Liver (tissue), 9 donors: Measurements from ENCODE around the gene GNB5. TPM values are rescaled to one million over a fixed set of nuclear protein-coding genes. Genes with fewer than 3 reads are reported as not detected.

ENCODE experiments used
- DNase-seq: peaks from one replicate; pipeline ENCODE4 v3.0.0-alpha.2; 2017; ENCODE audit warnings: low spot score
- H3K27ac ChIP-seq, 2 donors: one replicate each; pipeline ENCODE4 v1.7.0; 2013; ENCODE audit warnings: inconsistent platforms in 2 of 2, low read length in 2 of 2, control low read depth in 1 of 2, low read depth in 1 of 2, mild to moderate bottlenecking in 1 of 2
- H3K27me3 ChIP-seq, 4 donors: one replicate each; pipeline versions ENCODE4 v1.6.1 to v1.7.0; 2013; ENCODE audit warnings: low read length in 3 of 4, inconsistent platforms in 1 of 4, mild to moderate bottlenecking in 1 of 4, moderate library complexity in 1 of 4; ENCODE audit not compliant: control insufficient read depth in 4 of 4, insufficient read depth in 4 of 4
- H3K36me3 ChIP-seq, 4 donors: one replicate each; pipeline versions ENCODE4 v1.6.1 to v1.7.0; 2013; ENCODE audit warnings: low read length in 3 of 4, mild to moderate bottlenecking in 3 of 4, low read depth in 1 of 4, moderate library complexity in 1 of 4; ENCODE audit not compliant: control insufficient read depth in 4 of 4, insufficient read depth in 3 of 4
- H3K4me1 ChIP-seq, 4 donors: one replicate each; pipeline versions ENCODE4 v1.6.1 to v1.7.0; 2013; ENCODE audit warnings: low read length in 3 of 4, mild to moderate bottlenecking in 3 of 4, moderate library complexity in 1 of 4; ENCODE audit not compliant: control insufficient read depth in 4 of 4, insufficient read depth in 4 of 4
- H3K4me3 ChIP-seq, 3 donors: one replicate each; pipeline versions ENCODE4 v1.6.1 to v1.7.0; 2013; ENCODE audit warnings: low read length in 3 of 3, control low read depth in 1 of 3, low read depth in 1 of 3, mild to moderate bottlenecking in 1 of 3
- H3K9ac ChIP-seq, 2 donors: one replicate each; pipeline ENCODE4 v1.7.0; 2013; ENCODE audit warnings: low read length in 2 of 2, mild to moderate bottlenecking in 2 of 2, moderate library complexity in 2 of 2, control low read depth in 1 of 2, low read depth in 1 of 2
- H3K9me3 ChIP-seq, 4 donors: one replicate each; pipeline versions ENCODE4 v1.6.1 to v1.7.0; 2013; ENCODE audit warnings: low read length in 3 of 4; ENCODE audit not compliant: control insufficient read depth in 4 of 4
- EGR1 ChIP-seq, 2 donors: IDR thresholded peaks; 2 replicates each; pipeline ENCODE4 v1.6.1; 2016 to 2018; ENCODE audit warnings: antibody characterized with exemption in 2 of 2, low read depth in 2 of 2
- FOXA2 ChIP-seq: IDR thresholded peaks from 2 replicates; pipeline ENCODE4 v1.6.1; 2016; ENCODE audit warnings: antibody characterized with exemption
- HNF4A ChIP-seq, 2 donors: conservative IDR thresholded peaks; 2 replicates each; pipeline ENCODE4 v1.6.1; 2016; ENCODE audit warnings: antibody characterized with exemption in 2 of 2, mild to moderate bottlenecking in 2 of 2
- HNF4G ChIP-seq: IDR thresholded peaks from 2 replicates; pipeline ENCODE4 v1.6.1; 2016; ENCODE audit warnings: antibody characterized with exemption
- JUND ChIP-seq, 2 donors: IDR thresholded peaks; 2 replicates each; pipeline ENCODE4 v1.6.1; 2016; ENCODE audit warnings: antibody characterized with exemption in 2 of 2
- MAX ChIP-seq: IDR thresholded peaks from 2 replicates; pipeline ENCODE4 v1.6.1; 2016; ENCODE audit warnings: antibody characterized with exemption
- NR2F2 ChIP-seq: IDR thresholded peaks from 2 replicates; pipeline ENCODE4 v1.6.1; 2016; ENCODE audit warnings: antibody characterized with exemption
- RAD21 ChIP-seq, 2 donors: IDR thresholded peaks; 2 replicates each; pipeline ENCODE4 v1.6.1; 2016; ENCODE audit warnings: antibody characterized with exemption in 2 of 2, mild to moderate bottlenecking in 2 of 2
- RXRA ChIP-seq, 2 donors: IDR thresholded peaks; 2 replicates each; pipeline ENCODE4 v1.6.1; 2017 to 2018; ENCODE audit warnings: antibody characterized with exemption in 2 of 2, mild to moderate bottlenecking in 1 of 2
- SP1 ChIP-seq: IDR thresholded peaks from 2 replicates; pipeline ENCODE4 v1.6.1; 2018; ENCODE audit warnings: antibody characterized with exemption, mild to moderate bottlenecking
- TAF1 ChIP-seq: conservative IDR thresholded peaks from 2 replicates; pipeline ENCODE4 v1.6.1; 2016; ENCODE audit warnings: antibody characterized with exemption, mild to moderate bottlenecking
- YY1 ChIP-seq: IDR thresholded peaks from 2 replicates; pipeline ENCODE4 v1.6.1; 2016; ENCODE audit warnings: antibody characterized with exemption, mild to moderate bottlenecking
- ZBTB33 ChIP-seq: IDR thresholded peaks from 2 replicates; pipeline ENCODE4 v1.6.1; 2016; ENCODE audit warnings: antibody characterized with exemption
- WGBS: extraction: QIAGEN DNeasy Blood & Tissue Kit; methylation state at CpG from one replicate; pipeline ENCODE4 v1.1.7; 2013; 5-methylcytosine and 5-hydroxymethylcytosine counted together
- polyA plus RNA-seq, 2 donors: library from polyadenylated mRNA; stranded (reverse) in 1 of 2; unstranded in 1 of 2; fragments of 200-250 nt in 1 of 2; fragments of >200 nt in 1 of 2; fragmentation: Nextera tagmentation in 1 of 2; extraction: Ambion mirVana in 1 of 2; gene quantifications; one replicate each; pipeline versions ENCODE4 v1.2.1 to v1.2.3, GENCODE V29; 2013 to 2015
- total RNA-seq, 2 donors: library from RNA; depleted of rRNA; stranded (reverse); fragments of >200 nt; gene quantifications; one replicate each; pipeline ENCODE4 v1.2.3, GENCODE V29; 2014
- TF ChIP-seq, protein P1 (sequence below): IDR thresholded peaks from 2 replicates; pipeline ENCODE4 v1.6.1; 2016; ENCODE audit warnings: antibody characterized with exemption, mild to moderate bottlenecking
- TF ChIP-seq, protein P2 (sequence below): fragments of 150-350 bp; IDR thresholded peaks from 2 replicates; pipeline ENCODE4 v1.5.1; 2017; ENCODE audit warnings: improper control_type of control experiment, low read depth, low read length; ENCODE audit not compliant: missing input control
- TF ChIP-seq, protein P3 (sequence below): IDR thresholded peaks from 2 replicates; pipeline ENCODE4 v1.6.1; 2016; ENCODE audit warnings: antibody characterized with exemption
- donor health status: healthy.
- donor health status: healthy.
- donor health status: healthy.
- donor health status: healthy.
- donor health status: healthy.

Gene GNB5
- total and polyA plus RNA-seq, 4 donors = 13.7 to 19.2 (median 15.7) TPM

GRCh38 chr15:52078197-52078875 lies 112.9 kb downstream of the GNB5 start:
- Histone ChIP-seq H3K36me3 (no peaks in the 10 kb centered on the region), H3K4me1 (peaks cover 2 to 23% (median 12%) of the 10 kb centered on the region in 4 donors), H3K27me3 (no peaks in the 10 kb centered on the region), H3K9ac (peak overlapping the region; percentile 15 to 32), H3K9me3 (no peaks in the 10 kb centered on the region), H3K4me3 (peak overlapping the region in 2 of 3 donors; percentile 5 to 21), H3K27ac (peak overlapping the region; percentile 66 to 80)
- peak; percentile 90 for TF ChIP-seq ZBTB33
- TF ChIP-seq, protein P1, sequence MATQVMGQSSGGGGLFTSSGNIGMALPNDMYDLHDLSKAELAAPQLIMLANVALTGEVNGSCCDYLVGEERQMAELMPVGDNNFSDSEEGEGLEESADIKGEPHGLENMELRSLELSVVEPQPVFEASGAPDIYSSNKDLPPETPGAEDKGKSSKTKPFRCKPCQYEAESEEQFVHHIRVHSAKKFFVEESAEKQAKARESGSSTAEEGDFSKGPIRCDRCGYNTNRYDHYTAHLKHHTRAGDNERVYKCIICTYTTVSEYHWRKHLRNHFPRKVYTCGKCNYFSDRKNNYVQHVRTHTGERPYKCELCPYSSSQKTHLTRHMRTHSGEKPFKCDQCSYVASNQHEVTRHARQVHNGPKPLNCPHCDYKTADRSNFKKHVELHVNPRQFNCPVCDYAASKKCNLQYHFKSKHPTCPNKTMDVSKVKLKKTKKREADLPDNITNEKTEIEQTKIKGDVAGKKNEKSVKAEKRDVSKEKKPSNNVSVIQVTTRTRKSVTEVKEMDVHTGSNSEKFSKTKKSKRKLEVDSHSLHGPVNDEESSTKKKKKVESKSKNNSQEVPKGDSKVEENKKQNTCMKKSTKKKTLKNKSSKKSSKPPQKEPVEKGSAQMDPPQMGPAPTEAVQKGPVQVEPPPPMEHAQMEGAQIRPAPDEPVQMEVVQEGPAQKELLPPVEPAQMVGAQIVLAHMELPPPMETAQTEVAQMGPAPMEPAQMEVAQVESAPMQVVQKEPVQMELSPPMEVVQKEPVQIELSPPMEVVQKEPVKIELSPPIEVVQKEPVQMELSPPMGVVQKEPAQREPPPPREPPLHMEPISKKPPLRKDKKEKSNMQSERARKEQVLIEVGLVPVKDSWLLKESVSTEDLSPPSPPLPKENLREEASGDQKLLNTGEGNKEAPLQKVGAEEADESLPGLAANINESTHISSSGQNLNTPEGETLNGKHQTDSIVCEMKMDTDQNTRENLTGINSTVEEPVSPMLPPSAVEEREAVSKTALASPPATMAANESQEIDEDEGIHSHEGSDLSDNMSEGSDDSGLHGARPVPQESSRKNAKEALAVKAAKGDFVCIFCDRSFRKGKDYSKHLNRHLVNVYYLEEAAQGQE = peak; percentile 65
- peak; percentile 74 for TF ChIP-seq FOXA2
- TF ChIP-seq TAF1 = no peak
- peak; percentile 87 to 90 for TF ChIP-seq JUND (IDR thresholded peaks at IDR 0.05)
- TF ChIP-seq, protein P2, sequence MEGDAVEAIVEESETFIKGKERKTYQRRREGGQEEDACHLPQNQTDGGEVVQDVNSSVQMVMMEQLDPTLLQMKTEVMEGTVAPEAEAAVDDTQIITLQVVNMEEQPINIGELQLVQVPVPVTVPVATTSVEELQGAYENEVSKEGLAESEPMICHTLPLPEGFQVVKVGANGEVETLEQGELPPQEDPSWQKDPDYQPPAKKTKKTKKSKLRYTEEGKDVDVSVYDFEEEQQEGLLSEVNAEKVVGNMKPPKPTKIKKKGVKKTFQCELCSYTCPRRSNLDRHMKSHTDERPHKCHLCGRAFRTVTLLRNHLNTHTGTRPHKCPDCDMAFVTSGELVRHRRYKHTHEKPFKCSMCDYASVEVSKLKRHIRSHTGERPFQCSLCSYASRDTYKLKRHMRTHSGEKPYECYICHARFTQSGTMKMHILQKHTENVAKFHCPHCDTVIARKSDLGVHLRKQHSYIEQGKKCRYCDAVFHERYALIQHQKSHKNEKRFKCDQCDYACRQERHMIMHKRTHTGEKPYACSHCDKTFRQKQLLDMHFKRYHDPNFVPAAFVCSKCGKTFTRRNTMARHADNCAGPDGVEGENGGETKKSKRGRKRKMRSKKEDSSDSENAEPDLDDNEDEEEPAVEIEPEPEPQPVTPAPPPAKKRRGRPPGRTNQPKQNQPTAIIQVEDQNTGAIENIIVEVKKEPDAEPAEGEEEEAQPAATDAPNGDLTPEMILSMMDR = no peak
- peak; percentile 74 for TF ChIP-seq MAX
- no peak for TF ChIP-seq RAD21 (IDR thresholded peaks at IDR 0.05)
- TF ChIP-seq, protein P3, sequence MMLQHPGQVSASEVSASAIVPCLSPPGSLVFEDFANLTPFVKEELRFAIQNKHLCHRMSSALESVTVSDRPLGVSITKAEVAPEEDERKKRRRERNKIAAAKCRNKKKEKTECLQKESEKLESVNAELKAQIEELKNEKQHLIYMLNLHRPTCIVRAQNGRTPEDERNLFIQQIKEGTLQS = peak; percentile 40
- peak in 1 of 2 donors; percentile 54 for TF ChIP-seq EGR1 (IDR thresholded peaks at IDR 0.05; ENCODE audit: low read depth in 2 of 2)
- TF ChIP-seq NR2F2 = peak; percentile 92
- TF ChIP-seq SP1 = peak; percentile 96
- TF ChIP-seq HNF4G = peak; percentile 87
- peak; percentile 70 for TF ChIP-seq YY1
- peak; percentile 99 for TF ChIP-seq RXRA (IDR thresholded peaks at IDR 0.05)
- TF ChIP-seq HNF4A (conservative IDR thresholded peaks at IDR 0.05) = peak; percentile 93 to 94
- peak; percentile 57 for DNase-seq
- WGBS = 32% methylated on average over 10 of the region's 10 CpGs
